Kidney epithelial cell (primary cell): Measurements from ENCODE around the gene GART. TPM values are rescaled to one million over a fixed set of nuclear protein-coding genes. Genes with fewer than 3 reads are reported as not detected.
A peak's percentile ranks its signal among the peaks of the same experiment; 100 is the strongest.

Experiments used
- DNase-seq: peaks from one replicate; pipeline ENCODE4 v3.0.0-alpha.2; 2010; ENCODE audit warnings: low read depth
- H3K27me3 ChIP-seq: 2 replicates; pipeline ENCODE4 v1.6.0; 2011; ENCODE audit warnings: low read length; ENCODE audit not compliant: control insufficient read depth, insufficient read depth
- H3K36me3 ChIP-seq: 2 replicates; pipeline ENCODE4 v1.5.1; 2011; ENCODE audit warnings: low read length; ENCODE audit not compliant: control insufficient read depth, insufficient read depth
- H3K4me3 ChIP-seq: 2 replicates; pipeline ENCODE4 v1.5.1; 2011; ENCODE audit warnings: low read depth, mild to moderate bottlenecking, control low read depth, low read length
- CTCF ChIP-seq: IDR thresholded peaks from 2 replicates; pipeline ENCODE4 v1.5.1; 2011; ENCODE audit warnings: mild to moderate bottlenecking, moderate library complexity, low read length, control low read depth, inconsistent platforms; ENCODE audit not compliant: insufficient read depth, poor library complexity, severe bottlenecking
- total RNA-seq: library from RNA; depleted of rRNA; stranded (reverse); fragments of >200 nt; gene quantifications from 2 replicates; pipeline ENCODE4 v1.2.3, GENCODE V29; 2015

The GART gene
- total RNA-seq, result 114 and 161 TPM in 2 replicates

GRCh38 chr21:33541756-33542639 lies at the start of gene GART:
TSS of gene GART (minus strand) at chr21:33542117. CDS start at chr21:33539315, 2,802 bp downstream.
- no peaks in the 10 kb centered on the region for H3K27me3 ChIP-seq
- H3K4me3 ChIP-seq, result peak within 1 kb of the TSS; percentile 95
- no peak for TF ChIP-seq CTCF
- peaks cover 1% of the 10 kb centered on the region for H3K36me3 ChIP-seq
- no peak for DNase-seq

DNA sequence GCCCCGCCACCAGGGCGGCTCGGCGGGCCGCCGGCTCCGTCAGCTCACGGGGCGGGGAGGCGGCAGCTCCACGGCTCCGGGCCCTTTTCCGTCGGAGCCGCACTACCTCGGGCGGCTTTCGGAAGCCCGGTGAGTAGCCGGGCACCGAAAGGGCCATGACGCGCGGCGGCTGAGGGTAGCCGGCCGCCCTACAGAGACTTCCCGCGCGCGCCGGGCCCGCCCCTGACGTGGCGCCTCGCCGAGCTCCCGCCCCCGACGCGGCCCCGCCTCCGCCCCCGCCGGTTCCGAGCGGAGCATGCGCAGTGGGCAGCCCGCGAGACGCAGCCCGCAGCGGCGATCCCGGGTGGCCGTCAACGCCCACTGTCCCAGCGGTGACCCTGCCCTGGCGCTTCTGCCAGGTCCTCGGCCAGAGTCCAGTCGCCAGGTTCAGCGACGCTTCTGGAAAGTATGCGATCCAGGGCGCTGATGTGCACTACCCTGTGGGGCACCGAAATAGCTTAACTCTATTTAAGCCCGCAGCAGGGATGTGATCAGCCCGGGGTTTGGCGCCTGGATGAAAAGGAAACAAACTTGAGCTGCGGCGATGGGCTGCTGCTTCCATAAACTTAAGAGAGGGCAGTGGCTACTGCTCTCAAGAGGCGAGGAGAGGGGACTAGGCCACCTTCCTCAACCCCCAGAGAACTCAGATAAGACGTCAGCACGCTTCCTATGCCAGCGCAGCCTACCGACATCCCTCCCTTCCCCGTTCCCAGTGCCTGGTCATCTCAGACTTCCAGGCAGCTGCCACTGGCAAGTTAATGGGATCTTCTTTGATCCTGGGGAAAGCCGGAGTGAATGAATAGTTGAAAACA lies 46.8 kb upstream of the GART start, which contains the start of gene DONSON:
TSS of gene DONSON (minus strand) at position 200 of the 851 bp plus-strand sequence. CDS start at position 157, 43 bp downstream.
- no peak for TF ChIP-seq CTCF
- Histone ChIP-seq H3K36me3 (no peaks in the 10 kb centered on the region), H3K4me3 (peak within 1 kb of the TSS; percentile 91), H3K27me3 (no peaks in the 10 kb centered on the region)
- no peak for DNase-seq

GRCh38 chr21:33587792-33588484 lies 46.0 kb upstream of the GART start:
- DNase-seq, result no peak
- H3K36me3 ChIP-seq, result no peaks in the 10 kb centered on the region
- TF ChIP-seq CTCF, result no peak
- H3K4me3 ChIP-seq, result peak overlapping the region; percentile 91
- no peaks in the 10 kb centered on the region for H3K27me3 ChIP-seq

DNA sequence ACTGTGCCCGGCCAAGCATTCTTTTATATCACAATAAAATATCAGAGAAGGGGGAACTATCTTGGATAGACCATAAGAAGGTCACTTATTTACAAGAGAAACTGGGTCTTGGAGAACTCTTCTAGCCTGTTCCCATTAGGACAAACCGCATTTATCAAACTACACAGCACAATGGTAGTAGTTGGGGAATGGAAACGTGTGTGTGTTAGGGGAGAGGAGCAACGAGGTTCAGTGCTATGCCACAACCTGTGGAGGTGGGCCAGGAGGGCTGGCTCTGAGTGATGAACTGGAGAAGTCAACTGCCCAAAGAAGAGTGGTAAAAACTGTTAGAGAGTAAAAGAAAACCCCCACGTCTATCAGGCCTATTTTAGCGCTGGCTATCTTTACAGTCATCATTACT lies 45.0 kb upstream of the GART start:
- no peak for TF ChIP-seq CTCF
- H3K4me3 ChIP-seq, result no peak overlapping the region
- DNase-seq, result no peak
- H3K27me3 ChIP-seq, result no peaks in the 10 kb centered on the region
- no peaks in the 10 kb centered on the region for H3K36me3 ChIP-seq

DNA sequence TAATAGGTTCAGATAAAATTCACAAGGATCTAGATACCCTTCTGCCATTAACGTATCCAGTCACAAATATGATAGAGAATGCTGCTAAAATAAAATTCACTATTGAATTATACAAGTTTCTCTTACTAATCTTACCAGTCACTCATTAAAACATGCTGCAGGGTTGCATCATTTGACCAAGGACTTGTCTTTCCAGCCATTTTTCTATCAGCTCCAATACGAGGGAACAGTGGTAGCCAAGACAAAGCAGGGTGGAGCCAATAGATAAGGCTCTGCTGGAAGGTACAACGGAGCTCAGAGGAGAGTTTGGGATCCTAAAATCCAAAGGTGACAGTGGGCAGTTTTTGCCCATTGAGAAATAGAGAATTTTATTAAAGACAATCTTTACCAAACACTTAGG lies 42.5 kb upstream of the GART start:
- no peak for DNase-seq
- Histone ChIP-seq H3K27me3 (no peaks in the 10 kb centered on the region), H3K36me3 (no peaks in the 10 kb centered on the region), H3K4me3 (no peak overlapping the region)
- no peak for TF ChIP-seq CTCF
